Fibroblast of the aortic adventitia (primary cell): ENCODE measurements around the gene OR12D3. TPM values are rescaled to one million over a fixed set of nuclear protein-coding genes. Genes with fewer than 3 reads are reported as not detected.
"Not testable (repeated sequence)": the region's sequence is repeated elsewhere in the genome, so short reads cannot be mapped to it uniquely, and the experiment has no call there.

Source experiments
- DNase-seq: peaks from one replicate; pipeline ENCODE4 v3.0.0-alpha.2; 2010; ENCODE audit warnings: low read depth
- H3K4me3 ChIP-seq: 2 replicates; pipeline ENCODE4 v1.5.1; 2011; ENCODE audit warnings: low read depth, mild to moderate bottlenecking, control low read depth, low read length, moderate library complexity
- total RNA-seq: library from RNA; depleted of rRNA; stranded (reverse); fragments of >200 nt; gene quantifications from 2 replicates; pipeline ENCODE4 v1.2.3, GENCODE V29; 2012; ENCODE audit warnings: low replicate concordance
- TF ChIP-seq, protein P1 (sequence below): IDR thresholded peaks from 2 replicates; pipeline ENCODE4 v1.5.1; 2011; ENCODE audit warnings: mild to moderate bottlenecking, low read length, control low read depth, inconsistent platforms; ENCODE audit not compliant: insufficient read depth

OR12D3 gene
- total RNA-seq, 1 donor, result not detected

DNA sequence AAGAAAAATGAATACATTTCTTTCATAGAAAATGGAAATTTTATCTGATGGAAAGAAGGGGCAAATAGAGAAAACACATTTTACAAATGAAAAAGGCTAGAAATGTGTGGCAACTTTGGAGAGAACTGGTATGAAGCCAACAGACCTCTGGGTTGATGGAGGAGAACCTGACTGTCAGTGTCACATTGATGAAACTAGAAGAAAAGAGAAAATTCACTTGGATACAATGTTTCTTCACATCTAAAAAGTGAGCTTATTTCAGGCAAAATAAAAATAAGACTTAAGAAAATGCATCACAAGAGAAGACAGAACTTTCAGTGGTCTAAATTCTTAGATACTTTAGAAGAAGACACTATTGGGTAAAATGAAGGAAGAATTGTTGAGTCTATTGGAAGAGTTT, 20.2 kb upstream of the OR12D3 start, which contains the start of gene OR12D2:
Gene OR12D2, plus strand, starts transcription at position 301 of the 400 bp plus-strand sequence. CDS start 1,069 bp downstream, outside the sequence.
- TF ChIP-seq, protein P1, sequence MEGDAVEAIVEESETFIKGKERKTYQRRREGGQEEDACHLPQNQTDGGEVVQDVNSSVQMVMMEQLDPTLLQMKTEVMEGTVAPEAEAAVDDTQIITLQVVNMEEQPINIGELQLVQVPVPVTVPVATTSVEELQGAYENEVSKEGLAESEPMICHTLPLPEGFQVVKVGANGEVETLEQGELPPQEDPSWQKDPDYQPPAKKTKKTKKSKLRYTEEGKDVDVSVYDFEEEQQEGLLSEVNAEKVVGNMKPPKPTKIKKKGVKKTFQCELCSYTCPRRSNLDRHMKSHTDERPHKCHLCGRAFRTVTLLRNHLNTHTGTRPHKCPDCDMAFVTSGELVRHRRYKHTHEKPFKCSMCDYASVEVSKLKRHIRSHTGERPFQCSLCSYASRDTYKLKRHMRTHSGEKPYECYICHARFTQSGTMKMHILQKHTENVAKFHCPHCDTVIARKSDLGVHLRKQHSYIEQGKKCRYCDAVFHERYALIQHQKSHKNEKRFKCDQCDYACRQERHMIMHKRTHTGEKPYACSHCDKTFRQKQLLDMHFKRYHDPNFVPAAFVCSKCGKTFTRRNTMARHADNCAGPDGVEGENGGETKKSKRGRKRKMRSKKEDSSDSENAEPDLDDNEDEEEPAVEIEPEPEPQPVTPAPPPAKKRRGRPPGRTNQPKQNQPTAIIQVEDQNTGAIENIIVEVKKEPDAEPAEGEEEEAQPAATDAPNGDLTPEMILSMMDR, result no peak
- H3K4me3 ChIP-seq, result no peak within 1 kb of the TSS
- DNase-seq, result no peak

DNA sequence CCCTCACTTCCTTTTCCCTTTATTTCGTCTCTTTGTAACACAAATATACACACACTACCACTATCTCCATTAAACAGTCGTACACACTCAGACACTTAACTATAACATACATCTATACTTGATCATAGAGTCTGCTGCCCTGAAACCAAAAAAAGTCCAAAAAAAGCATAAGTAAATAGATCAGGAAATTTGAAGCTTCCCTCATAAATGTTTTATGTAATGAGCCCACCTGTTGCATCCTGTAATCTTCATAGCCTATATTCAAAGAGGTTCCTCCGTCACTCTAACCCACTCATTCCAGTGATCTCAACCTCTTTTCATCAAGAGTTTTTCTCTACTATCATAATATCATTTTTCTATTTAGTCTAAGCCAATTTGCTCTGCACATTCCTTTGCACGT, 13.4 kb upstream of the OR12D3 start:
- DNase-seq, result no peak
- TF ChIP-seq, protein P1, result no peak

DNA sequence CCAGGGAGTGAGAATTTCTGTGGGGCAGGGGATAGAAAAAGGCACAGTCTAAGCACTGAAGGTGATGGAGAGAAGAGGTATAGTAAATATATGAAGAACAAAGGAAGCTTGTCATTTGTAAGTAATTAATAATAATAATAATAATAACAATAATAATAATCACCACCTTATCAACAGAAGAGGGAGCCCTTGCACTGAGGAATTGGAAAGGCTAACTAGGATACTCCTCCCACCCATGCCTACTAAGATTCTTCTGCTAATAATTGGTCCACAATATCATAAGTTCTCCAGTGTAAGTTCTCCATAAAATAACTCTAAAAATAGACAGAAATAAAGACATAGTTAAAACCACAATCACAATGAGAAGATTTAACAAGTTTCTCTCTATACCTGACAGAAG, 912 bp upstream of the OR12D3 start:
- TF ChIP-seq, protein P1, result no peak
- DNase-seq, result no peak
- no peak overlapping the region for H3K4me3 ChIP-seq

More for the DNA sequence above, 13.4 kb upstream of the OR12D3 start:
- H3K4me3 ChIP-seq, result no peak overlapping the region

DNA sequence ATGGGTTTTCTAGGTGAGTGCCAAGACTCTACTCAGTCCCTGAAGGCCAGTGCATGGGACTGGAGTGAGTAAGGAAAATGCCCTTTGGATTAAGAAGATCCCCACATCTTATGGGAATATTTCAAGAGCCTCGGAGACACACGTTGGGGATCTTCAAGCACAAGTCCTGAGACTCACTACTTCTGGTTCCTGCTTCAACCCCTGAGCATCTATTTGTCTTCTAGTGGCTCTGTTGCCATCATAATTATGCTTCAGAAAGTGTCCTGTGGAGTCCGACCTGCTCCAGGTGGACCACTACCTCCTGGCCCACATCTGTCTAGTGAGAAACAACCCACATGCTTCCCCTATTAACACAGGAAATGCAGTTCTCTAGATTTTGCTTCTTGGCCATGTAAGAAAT, 6.3 kb downstream of the OR12D3 start, which contains the start of gene OR5V1:
Gene OR5V1, minus strand, starts transcription at position 101 of the 400 bp plus-strand sequence. CDS start 12,670 bp downstream, outside the sequence.
- no peak for DNase-seq
- no peak within 1 kb of the TSS for H3K4me3 ChIP-seq
- TF ChIP-seq, protein P1, result no peak

DNA sequence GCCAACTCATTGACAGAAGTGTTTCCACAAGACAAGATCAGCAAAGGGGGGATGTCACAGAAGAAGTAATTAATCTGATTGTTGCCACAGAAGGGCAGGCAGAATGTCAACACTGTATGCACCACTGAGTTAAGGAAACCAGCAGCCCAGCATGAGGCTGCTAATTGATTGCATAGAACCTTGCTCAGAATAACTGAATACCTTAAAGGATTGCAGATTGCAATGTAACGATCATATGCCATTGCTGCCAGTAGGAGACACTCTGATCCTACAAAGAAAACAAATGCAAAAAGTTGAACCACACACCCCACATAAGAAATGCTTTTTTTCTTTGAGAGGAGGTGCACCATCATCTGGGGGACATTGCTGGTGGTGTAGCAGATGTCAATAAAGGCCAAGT, 19.5 kb downstream of the OR12D3 start:
- TF ChIP-seq, protein P1, result no peak
- no peak overlapping the region for H3K4me3 ChIP-seq
- no peak for DNase-seq

DNA sequence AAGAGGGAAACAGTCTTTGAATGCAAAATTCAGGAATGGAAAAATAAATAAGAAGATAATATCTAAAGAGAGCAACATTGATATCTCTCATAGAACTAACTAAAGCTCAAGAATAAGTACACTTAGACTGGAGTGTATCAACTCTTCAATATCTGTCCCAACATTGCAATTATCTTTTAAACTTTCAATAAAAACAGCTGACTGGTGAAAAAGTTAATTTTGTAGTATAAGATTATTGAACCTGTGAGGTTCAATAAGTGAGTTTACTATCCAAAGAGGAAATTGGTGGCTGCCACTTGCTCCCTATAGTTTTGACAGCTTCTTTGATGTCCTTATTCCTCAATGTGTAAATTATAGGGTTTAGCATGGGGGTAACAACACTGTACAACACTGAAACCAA, 20.1 kb downstream of the OR12D3 start:
- no peak for DNase-seq
- TF ChIP-seq, protein P1, result no peak
- H3K4me3 ChIP-seq, result no peak overlapping the region

DNA sequence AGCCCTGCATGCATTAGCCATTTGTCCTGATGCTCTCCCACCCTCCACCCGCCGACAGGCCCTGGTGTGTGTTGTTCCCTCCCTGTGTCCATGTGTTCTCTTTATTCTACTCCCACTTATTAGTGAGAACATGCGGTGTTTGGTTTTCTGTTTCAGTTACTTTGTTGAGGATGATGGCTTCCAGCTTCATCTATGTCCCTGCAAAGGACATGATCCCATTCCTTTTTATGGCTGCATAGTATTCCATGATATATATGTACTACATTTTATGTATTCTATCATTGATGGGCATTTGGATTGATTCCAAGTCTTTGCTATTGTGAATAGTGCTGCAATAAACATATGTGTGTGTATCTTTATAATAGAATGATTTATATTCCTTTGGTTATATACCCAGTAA, 25.7 kb downstream of the OR12D3 start:
- not testable (repeated sequence) for H3K4me3 ChIP-seq, DNase-seq
